GM12892 (cell line): Measurements from ENCODE around the gene TCF12.

Experiments used
- POLR2A ChIP-seq: IDR thresholded peaks from 2 replicates; pipeline ENCODE4 v1.6.1; 2011; ENCODE audit warnings: low read depth, low read length, control low read depth
- POLR2AphosphoS5 ChIP-seq: IDR thresholded peaks from 2 replicates; pipeline ENCODE4 v1.6.1; 2011; ENCODE audit warnings: low read depth, low read length, control low read depth

DNA sequence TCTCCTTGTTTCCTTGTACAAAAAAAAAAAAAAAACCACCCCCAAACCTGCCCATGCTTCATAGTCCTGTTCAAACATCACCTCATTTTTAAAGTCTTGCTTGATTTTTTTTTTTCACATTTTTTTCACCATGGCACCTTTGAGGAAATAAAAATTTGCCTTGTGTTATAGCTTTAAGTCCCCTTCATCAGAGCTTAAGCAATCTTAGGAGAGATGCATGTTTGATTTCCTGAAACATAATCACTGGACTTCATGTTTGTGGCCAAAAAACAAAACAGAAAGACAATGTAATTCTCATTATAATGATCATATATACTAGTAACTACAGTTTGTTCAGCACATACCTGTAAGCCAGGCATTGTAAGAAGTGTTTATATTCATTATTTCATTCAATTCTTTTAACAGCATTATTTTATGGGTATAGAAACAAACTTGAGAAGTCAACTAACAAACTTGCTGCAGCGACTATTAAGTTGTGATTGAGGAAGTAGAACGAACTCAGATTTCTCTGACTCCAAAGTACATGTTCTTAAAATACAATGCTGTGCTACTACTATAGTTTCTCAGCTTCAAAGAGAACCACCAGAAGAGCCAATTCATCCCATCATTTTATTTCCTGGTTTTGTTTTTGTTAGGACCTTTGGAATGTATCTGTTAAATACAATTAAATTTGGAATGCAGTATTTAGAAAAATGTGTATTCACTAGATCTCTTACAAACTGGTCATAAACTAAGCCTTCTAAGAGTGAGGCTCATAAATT lies 203.8 kb downstream of the TCF12 start:
- TF ChIP-seq POLR2A, result no peak
- no peak for TF ChIP-seq POLR2AphosphoS5
